ENCODE measurements around the gene ZNF557. TPM values are rescaled to one million over a fixed set of nuclear protein-coding genes. Genes with fewer than 3 reads are reported as not detected.
"Not testable (repeated sequence)": the region's sequence is repeated elsewhere in the genome, so short reads cannot be mapped to it uniquely, and the experiment has no call there.

ZNF557 gene
- total RNA-seq, 1 donor from 2014 or later: 13.7 TPM

DNA sequence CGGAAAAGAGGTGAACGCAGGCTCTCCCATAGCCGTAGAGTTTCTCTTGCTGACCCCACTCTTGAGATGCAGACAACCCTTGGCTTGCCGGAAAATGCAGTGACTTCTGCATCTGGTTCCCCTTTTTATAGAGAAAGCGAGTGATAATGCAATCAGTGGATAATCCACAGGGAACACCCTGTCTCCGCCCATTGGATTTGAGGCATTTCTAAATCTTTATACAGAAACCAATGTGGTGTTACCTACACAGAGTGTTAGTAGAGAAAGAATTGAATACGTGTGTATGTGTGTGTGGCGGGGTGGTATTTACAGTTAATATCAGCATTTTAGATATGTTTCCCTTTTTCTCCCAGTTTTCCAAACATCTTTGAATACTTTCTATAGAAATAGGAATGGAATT is 10.9 kb upstream of the ZNF557 start, which contains the start of gene MBD3L3:
MBD3L3 (minus strand) TSS at position 101 of the 400 bp plus-strand sequence; CDS start at position 30, 71 bp downstream.
- not testable (repeated sequence) for H3K9me3 Mint-ChIP-seq; DNase-seq (ENCODE audit: extremely low spot score, unreplicated experiment); H3K36me3 Mint-ChIP-seq; H3K4me1 Mint-ChIP-seq (ENCODE audit: unreplicated experiment); H3K27ac Mint-ChIP-seq; H3K27me3 Mint-ChIP-seq; H3K4me3 Mint-ChIP-seq

DNA sequence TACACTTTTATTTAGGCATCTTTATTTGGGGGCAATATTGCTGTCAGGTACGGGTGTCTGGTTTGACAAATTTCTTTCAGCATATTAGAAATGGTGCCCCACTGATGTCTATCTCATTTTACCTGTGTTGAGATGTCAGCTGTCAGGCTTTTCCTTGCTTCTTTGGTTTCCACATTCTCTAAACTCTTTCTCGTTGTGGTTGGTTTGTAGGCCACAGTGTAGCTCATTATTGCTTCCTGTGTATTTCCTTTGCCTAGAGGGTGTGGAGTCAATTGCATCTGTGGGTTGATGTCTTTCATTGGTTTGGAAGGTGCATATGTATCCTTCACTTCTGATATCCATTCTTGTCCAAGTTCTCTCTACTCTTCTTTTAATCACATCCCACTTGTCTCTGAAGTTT is 9.5 kb upstream of the ZNF557 start:
- not testable (repeated sequence) for H3K36me3 Mint-ChIP-seq; H3K4me3 Mint-ChIP-seq; H3K27ac Mint-ChIP-seq; H3K27me3 Mint-ChIP-seq; H3K9me3 Mint-ChIP-seq; H3K4me1 Mint-ChIP-seq (ENCODE audit: unreplicated experiment); DNase-seq (ENCODE audit: extremely low spot score, unreplicated experiment)

DNA sequence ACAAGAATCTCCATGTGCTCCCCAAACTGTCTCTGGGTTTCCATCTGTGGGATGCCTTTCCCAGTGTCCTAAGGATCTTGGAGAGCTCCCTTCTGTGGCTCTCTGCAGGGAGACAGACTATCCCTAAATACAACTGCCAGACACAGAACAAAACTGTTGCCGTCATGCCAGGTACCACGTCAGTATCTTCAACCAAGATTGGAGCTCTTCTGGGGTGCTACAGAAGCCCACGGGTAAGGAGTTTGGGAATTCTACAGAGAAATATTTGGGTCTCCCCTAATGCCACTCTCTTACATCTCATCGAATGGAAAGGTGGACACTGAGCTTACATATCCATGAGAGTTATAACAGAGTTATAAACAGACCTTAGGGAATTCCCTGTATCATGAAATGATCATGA is 6.2 kb upstream of the ZNF557 start:
- Mint-ChIP-seq H3K27ac (no peak overlapping the region), H3K4me1 (ENCODE audit: unreplicated experiment) (no peaks in the 10 kb centered on the region), H3K9me3 (no peaks in the 10 kb centered on the region), H3K27me3 (no peaks in the 10 kb centered on the region), H3K36me3 (no peaks in the 10 kb centered on the region), H3K4me3 (no peak overlapping the region)
- DNase-seq (ENCODE audit: extremely low spot score, unreplicated experiment): no peak
- TF ChIP-seq, protein P1, sequence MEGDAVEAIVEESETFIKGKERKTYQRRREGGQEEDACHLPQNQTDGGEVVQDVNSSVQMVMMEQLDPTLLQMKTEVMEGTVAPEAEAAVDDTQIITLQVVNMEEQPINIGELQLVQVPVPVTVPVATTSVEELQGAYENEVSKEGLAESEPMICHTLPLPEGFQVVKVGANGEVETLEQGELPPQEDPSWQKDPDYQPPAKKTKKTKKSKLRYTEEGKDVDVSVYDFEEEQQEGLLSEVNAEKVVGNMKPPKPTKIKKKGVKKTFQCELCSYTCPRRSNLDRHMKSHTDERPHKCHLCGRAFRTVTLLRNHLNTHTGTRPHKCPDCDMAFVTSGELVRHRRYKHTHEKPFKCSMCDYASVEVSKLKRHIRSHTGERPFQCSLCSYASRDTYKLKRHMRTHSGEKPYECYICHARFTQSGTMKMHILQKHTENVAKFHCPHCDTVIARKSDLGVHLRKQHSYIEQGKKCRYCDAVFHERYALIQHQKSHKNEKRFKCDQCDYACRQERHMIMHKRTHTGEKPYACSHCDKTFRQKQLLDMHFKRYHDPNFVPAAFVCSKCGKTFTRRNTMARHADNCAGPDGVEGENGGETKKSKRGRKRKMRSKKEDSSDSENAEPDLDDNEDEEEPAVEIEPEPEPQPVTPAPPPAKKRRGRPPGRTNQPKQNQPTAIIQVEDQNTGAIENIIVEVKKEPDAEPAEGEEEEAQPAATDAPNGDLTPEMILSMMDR (conservative IDR thresholded peaks at IDR 0.05): no peak

DNA sequence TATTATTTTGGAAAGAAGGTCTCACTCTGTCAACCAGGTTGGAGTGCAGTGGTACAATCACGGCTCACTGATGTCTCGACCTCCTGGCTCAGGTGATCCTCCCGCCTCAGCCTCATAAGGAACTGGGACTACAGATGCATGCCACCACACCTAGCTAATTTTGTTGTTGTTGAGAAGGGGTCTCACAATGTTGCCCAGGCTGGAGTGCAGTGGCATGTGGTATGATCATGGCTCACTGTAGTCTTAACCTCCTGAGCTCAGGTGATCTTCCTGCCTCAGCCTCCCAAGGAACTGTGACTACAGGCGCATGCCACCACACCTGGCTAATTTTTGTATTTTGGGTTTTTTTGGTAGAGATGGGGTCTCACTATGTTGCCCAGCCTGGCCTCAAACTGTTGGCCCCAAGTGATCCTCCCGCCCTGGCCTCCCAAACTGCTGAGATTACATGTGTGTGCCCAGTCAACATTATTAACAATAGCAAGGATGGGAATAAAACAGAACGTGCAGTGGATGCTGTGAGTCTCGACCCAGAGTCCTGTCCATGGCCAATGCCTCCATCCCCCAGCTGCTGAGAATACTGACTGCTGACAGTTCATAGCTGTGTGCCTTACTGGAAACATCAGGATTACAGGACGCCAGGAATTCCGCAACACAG is 5.6 kb upstream of the ZNF557 start:
- DNase-seq (ENCODE audit: extremely low spot score, unreplicated experiment): no peak
- Mint-ChIP-seq H3K36me3 (no peaks in the 10 kb centered on the region), H3K27ac (no peak overlapping the region), H3K9me3 (no peaks in the 10 kb centered on the region), H3K4me1 (ENCODE audit: unreplicated experiment) (peaks cover 1% of the 10 kb centered on the region), H3K4me3 (no peak overlapping the region), H3K27me3 (no peaks in the 10 kb centered on the region)
- TF ChIP-seq, protein P1 (conservative IDR thresholded peaks at IDR 0.05): no peak

DNA sequence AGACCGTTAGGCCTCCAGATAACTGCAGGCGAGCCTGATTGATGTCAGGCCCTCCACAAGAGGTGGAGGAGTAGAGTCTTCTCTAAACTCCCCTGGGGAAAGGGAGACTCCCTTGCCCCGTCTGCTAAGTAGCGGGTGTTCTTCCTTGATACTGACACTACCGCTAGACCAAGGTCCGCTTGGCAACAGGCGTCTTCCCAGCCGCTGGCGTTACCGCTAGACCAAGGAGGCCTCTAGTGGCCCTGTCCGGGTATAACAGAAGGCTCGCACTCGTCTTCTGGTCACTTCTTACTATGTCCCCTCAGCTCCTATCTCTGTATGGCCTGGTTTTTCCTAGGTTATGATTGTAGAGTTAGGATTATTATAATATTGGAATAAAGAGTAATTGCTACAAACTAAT is 2.4 kb upstream of the ZNF557 start:
- not testable (repeated sequence) for H3K27ac Mint-ChIP-seq; H3K9me3 Mint-ChIP-seq; H3K36me3 Mint-ChIP-seq; H3K27me3 Mint-ChIP-seq; H3K4me1 Mint-ChIP-seq (ENCODE audit: unreplicated experiment); DNase-seq (ENCODE audit: extremely low spot score, unreplicated experiment); H3K4me3 Mint-ChIP-seq
- TF ChIP-seq, protein P1 (conservative IDR thresholded peaks at IDR 0.05): peak; percentile 50

DNA sequence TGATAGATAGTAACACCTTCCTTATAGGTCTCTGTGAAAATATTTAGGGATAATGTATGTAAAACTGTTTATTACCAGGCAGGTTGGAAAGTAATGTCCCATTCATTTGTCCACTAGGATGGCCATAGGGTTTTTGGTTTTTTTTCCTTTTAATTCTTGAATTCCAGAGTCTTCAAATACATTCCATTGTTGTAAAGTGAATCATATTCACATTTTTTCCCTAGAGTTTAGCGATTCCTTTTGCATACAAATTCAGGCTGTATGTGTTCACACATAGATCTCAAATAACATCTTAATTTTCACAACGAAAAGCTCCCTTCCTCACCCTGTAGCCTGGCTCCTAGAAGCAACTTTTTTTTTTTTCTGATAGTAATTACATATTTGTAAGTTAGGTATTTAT is 1.8 kb upstream of the ZNF557 start:
- DNase-seq (ENCODE audit: extremely low spot score, unreplicated experiment): no peak
- Mint-ChIP-seq H3K4me3 (no peak overlapping the region), H3K27ac (no peak overlapping the region), H3K4me1 (ENCODE audit: unreplicated experiment) (peaks cover 4% of the 10 kb centered on the region), H3K9me3 (no peaks in the 10 kb centered on the region), H3K36me3 (peaks cover 8% of the 10 kb centered on the region), H3K27me3 (no peaks in the 10 kb centered on the region)
- TF ChIP-seq, protein P1 (conservative IDR thresholded peaks at IDR 0.05): no peak

DNA sequence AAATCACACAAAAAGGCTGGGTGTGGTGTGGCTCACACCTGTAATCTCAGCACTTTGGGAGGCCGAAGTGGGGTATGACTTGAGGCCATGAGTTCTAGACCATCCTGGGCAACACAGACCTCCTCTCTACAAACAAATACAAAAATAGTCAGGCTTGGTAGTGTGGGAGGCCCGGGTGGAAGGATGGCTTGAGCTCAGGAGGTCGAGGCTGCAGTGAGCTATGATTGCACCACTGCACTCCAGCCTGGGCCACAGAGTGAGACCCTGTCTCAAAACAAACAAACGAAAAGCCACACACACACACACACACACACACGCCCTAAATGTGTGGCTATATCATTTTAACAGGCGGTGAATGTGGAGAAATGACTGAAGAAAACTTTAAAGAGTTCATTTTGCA is 904 bp upstream of the ZNF557 start:
- H3K4me3 Mint-ChIP-seq: peak overlapping the region; percentile 96
- no peak for DNase-seq (ENCODE audit: extremely low spot score, unreplicated experiment)
- TF ChIP-seq, protein P1 (conservative IDR thresholded peaks at IDR 0.05): no peak
- no peaks in the 10 kb centered on the region for H3K27me3 Mint-ChIP-seq
- H3K9me3 Mint-ChIP-seq: no peaks in the 10 kb centered on the region
- peak overlapping the region; percentile 91 for H3K27ac Mint-ChIP-seq
- peaks cover 4% of the 10 kb centered on the region for H3K4me1 Mint-ChIP-seq (ENCODE audit: unreplicated experiment)
- H3K36me3 Mint-ChIP-seq: peaks cover 10% of the 10 kb centered on the region
